GM12801 (cell line): ENCODE data around the gene BPIFB2.

ENCODE experiments used
- CTCF ChIP-seq: IDR thresholded peaks from one replicate; pipeline ENCODE4 v1.5.1; 2011; ENCODE audit warnings: control low read depth; ENCODE audit not compliant: insufficient read length; ENCODE audit errors: extremely low read depth

BPIFB2 gene

GRCh38 chr20:33002087-33002808, 5.3 kb upstream of the BPIFB2 start:
- TF ChIP-seq CTCF = no peak

- TF ChIP-seq CTCF = no peak
Observed at GRCh38 chr20:33004141-33004751, 3.3 kb upstream of the BPIFB2 start, which contains the start of gene SUN5. Gene SUN5, minus strand, starts transcription at chr20:33004433. Its CDS starts 93 bp downstream, at chr20:33004340.

GRCh38 chr20:33005132-33005566, 2.4 kb upstream of the BPIFB2 start:
- TF ChIP-seq CTCF = no peak

- TF ChIP-seq CTCF = no peak
Observed at GRCh38 chr20:33005908-33006775, 1.4 kb upstream of the BPIFB2 start.

GRCh38 chr20:33006776-33007375, 628 bp upstream of the BPIFB2 start:
- no peak for TF ChIP-seq CTCF

- no peak for TF ChIP-seq CTCF
Observed at GRCh38 chr20:33008336-33009213, 1.1 kb downstream of the BPIFB2 start.
